HG03280 (cell line): ENCODE results near the gene GAGE12J.
"Not testable (repeated sequence)": the region's sequence is repeated elsewhere in the genome, so short reads cannot be mapped to it uniquely, and the experiment has no call there.

Experiments
- ATAC-seq: cut with Tn5 transposase; IDR thresholded peaks from one replicate; pipeline ENCODE4 v1.9.1; 2021; ENCODE audit warnings: mild to moderate bottlenecking, moderate library complexity; ENCODE audit not compliant: unreplicated experiment

Gene GAGE12J

DNA sequence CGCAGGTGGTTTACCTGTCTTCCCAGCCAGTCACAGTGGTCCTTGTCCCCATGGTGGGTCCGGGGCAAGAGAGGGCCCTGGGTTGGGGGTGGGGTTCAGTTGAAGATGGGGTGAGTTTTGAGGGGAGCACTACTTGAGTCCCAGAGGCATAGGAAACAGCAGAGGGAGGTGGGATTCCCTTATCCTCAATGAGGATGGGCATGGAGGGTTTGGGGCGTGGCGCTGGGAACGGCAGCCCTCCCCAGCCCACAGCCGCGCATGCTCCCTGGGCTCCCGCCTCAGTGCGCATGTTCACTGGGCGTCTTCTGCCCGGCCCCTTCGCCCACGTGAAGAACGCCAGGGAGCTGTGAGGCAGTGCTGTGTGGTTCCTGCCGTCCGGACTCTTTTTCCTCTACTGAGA, at the start of gene GAGE12J:
GAGE12J (plus strand) TSS at position 301 of the 400 bp plus-strand sequence. CDS start 1,157 bp downstream, outside the sequence.
- ATAC-seq, result not testable (repeated sequence)

DNA sequence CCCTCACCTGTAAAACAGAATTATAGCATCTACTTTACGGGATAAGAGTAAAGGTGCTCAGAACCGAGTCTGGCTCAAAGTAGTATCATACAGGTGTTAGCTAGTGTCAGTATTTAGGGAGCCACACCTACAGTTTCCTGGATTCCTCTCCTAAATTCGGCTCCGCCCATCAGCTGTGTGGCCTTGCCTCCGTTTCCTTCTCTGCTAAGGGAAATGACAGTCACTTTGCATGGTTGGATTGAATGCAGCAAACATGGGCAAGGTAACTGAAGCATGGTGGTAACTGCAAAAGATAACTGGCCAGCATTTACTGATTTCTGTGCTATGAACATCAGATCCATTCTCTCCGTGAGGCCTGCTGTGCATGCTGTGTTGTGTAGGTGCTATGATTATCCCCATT, 49.4 kb upstream of the GAGE12J start:
- ATAC-seq, result no peak

GRCh38 chrX:49273181-49273727, 48.6 kb upstream of the GAGE12J start:
- ATAC-seq, result no peak

GRCh38 chrX:49276207-49276606, 45.6 kb upstream of the GAGE12J start:
- ATAC-seq, result no peak

DNA sequence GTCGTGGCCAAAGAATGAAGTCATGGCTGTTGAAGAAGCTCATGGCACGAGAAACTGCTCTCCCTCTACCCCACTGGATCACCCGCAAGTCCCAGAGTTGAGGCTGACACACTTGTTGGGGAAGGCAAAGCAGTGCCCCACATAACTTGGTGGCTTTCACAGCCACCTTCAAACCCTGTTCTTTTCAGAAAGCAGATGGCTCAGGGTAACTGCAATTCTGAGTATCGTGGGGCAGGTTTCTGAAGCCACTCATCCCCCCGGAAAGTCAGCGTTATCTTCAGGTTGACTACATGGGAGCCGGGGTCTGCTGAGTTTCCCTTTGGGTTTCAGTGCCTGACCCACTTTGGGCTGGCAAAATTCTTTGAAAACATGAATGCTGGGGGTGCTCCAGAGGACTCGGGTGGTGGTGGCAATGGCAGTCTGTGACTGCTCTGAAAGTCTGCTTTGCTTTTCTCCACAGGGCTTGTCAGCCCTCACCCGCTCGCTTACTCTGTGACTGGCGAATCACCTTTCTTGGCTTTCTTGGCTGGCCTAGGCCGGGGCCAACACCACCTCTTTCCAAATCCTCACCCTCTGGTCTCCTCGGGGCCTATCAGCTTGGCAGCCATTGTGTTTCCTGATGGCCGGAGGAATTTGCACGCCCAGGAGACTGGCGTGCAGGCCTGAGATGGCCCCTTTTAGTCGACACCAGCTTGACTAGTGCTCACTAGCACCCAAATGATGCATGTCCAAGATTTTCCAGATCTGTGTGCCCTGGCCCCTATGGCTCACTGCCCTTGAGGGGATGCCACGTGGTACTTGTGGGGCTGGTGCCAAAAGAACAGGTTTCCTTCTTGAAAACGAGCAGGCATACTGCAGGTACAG, 44.9 kb upstream of the GAGE12J start:
- no peak for ATAC-seq

GRCh38 chrX:49277535-49277830, 44.4 kb upstream of the GAGE12J start:
- ATAC-seq, result no peak

- ATAC-seq, result no peak
Measured at GRCh38 chrX:49278081-49278480, 43.8 kb upstream of the GAGE12J start.

DNA sequence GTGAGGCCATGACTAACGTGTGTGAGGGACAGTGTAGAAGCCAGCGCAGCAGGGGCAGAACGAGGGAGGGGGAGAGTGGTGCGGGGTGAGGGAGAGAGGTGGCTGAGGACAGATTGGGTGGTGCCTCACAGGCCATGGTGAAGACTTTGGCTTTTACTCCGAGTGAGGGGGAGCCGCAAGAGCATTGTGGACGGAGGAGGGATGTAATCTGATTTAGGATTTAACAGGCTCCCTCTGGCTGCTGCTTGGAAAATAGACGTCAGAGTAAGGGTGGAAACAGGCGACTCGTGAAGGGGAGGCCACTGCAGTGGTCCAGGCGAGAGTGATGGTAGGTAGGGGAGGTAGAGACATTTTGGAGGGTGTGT, 39.2 kb upstream of the GAGE12J start:
- no peak for ATAC-seq

DNA sequence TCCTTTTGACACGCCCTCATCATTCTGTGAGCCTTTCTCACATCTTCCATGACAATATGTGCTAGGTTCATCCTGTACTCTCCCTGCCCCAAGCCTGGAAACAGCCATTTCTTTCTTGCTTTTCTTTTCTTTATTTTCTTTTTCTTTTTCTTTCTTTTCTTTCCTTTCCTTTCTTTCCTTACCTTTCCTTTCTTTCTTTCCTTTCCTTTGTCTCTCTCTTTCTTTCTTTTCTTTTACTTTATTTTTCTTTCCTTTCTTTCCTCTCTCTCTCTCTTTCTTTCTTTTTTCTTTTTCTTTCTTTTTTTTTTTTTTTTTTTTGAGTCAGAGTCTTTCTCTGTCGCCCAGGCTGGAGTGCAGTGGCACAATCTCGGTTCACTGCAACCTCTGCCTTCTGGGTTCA, 37.6 kb upstream of the GAGE12J start:
- no peak for ATAC-seq

DNA sequence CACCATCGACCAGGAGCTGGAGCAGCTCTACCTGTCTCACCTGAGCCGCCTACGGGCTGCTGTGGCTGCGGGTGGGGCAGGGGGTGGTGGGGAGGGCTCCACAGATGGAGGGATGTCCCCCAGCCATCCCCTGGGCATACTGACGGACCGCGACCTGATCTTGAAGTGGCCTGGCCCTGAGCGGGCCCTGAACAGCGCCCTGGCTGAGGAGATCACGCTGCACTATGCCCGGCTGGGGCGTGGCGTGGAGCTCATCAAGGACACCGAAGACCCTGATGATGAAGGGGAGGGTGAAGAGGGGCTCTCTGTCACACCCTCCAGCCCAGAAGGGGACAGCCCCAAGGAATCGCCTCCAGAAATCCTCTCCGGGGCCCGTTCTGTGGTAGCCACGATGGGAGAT, 35.7 kb upstream of the GAGE12J start:
- no peak for ATAC-seq

DNA sequence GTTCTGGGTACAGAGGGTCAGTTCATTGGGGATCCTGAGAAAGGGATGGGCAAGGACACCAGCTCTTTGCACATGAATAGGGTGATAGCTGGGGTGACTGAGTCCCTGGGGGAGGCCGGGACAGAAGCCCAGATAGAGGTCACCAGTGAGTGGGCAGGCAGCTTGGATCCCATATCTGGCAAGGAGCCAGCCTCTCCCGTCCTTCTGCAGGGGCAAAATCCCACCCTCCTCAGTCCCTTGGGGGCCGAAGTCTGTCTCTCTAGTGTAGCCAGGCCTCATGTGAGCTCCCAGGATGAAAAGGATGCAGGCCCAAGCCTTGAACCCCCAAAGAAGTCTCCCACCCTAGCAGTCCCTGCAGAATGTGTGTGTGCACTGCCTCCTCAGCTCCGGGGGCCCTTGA, 35.3 kb upstream of the GAGE12J start:
- no peak for ATAC-seq

GRCh38 chrX:49287665-49288064, 34.2 kb upstream of the GAGE12J start:
- ATAC-seq, result no peak

- no peak for ATAC-seq
Measured at GRCh38 chrX:49290215-49290614, 31.6 kb upstream of the GAGE12J start.

- no peak for ATAC-seq
Measured at GRCh38 chrX:49291615-49292337, 30.1 kb upstream of the GAGE12J start.

- ATAC-seq, result no peak
Measured at GRCh38 chrX:49292400-49293362, 29.2 kb upstream of the GAGE12J start.

- ATAC-seq, result not testable (repeated sequence)
Measured at GRCh38 chrX:49299293-49299692, 22.5 kb upstream of the GAGE12J start.

- no peak for ATAC-seq
Measured at GRCh38 chrX:49300703-49301102, 21.1 kb upstream of the GAGE12J start.

DNA sequence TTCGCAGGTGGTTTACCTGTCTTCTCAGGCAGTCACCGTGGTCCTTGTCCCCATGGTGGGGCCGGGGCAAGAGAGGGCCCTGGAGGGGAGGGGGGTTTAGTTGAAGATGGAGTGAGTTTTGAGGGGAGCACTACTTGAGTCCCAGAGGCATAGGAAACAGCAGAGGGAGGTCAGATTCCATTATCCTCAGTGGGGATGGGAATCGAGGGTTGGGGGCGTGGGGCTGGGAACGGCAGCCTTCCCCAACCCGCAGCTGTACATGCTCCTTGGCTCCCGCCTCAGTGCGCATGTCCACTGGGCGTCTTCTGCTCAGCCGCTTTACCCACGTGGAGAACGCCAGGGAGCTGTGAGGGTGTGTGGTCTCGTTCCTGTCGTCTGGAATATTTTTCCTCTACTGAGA, 18.5 kb upstream of the GAGE12J start, which contains the start of gene GAGE10:
GAGE10 (plus strand) TSS at position 301 of the 400 bp plus-strand sequence. CDS start 1,214 bp downstream, outside the sequence.
- no peak for ATAC-seq

- not testable (repeated sequence) for ATAC-seq
Measured at GRCh38 chrX:49307775-49308174, 14.1 kb upstream of the GAGE12J start.

- no peak for ATAC-seq
Measured at GRCh38 chrX:49308604-49309269, 13.1 kb upstream of the GAGE12J start.
